SJSA1 (cell line): ENCODE results near the gene USP17L21. TPM values are rescaled to one million over a fixed set of nuclear protein-coding genes. Genes with fewer than 3 reads are reported as not detected.

ENCODE experiments used
- total RNA-seq: library from RNA; depleted of rRNA; stranded (reverse); fragments of >200 nt; shearing (Covaris generic); gene quantifications from 2 replicates; pipeline ENCODE4 v1.2.3, GENCODE V29; 2014; rRNA removed

USP17L21 gene
- total RNA-seq, 1 experiment from 2014 or later, result not detected

Other genes with a start within 250 kb of the USP17L21 start
- gene FAM90A26, start 92.5 kb upstream of the USP17L21 start, total RNA-seq, result not detected in 2 replicates
- not detected in 2 replicates for gene USP17L10, start 52.2 kb upstream of the USP17L21 start, total RNA-seq
- not detected in 2 replicates for gene USP17L11, start 47.5 kb upstream of the USP17L21 start, total RNA-seq
- gene USP17L12, start 42.7 kb upstream of the USP17L21 start, total RNA-seq, result not detected in 2 replicates
- not detected in 2 replicates for gene USP17L13, start 38.0 kb upstream of the USP17L21 start, total RNA-seq
- gene USP17L15, start 28.5 kb upstream of the USP17L21 start, total RNA-seq, result not detected in 2 replicates
- not detected in 2 replicates for gene USP17L17, start 19.0 kb upstream of the USP17L21 start, total RNA-seq
- gene USP17L18, start 14.2 kb upstream of the USP17L21 start, total RNA-seq, result not detected in 2 replicates
- not detected in 2 replicates for gene USP17L19, start 9.5 kb upstream of the USP17L21 start, total RNA-seq
- not detected in 2 replicates for gene USP17L20, start 4.7 kb upstream of the USP17L21 start, total RNA-seq
- not detected in 2 replicates for gene USP17L22, start 4.7 kb downstream of the USP17L21 start, total RNA-seq
- gene USP17L24, start 62.3 kb downstream of the USP17L21 start, total RNA-seq, result not detected in 2 replicates
- gene USP17L25, start 67.0 kb downstream of the USP17L21 start, total RNA-seq, result not detected in 2 replicates
- not detected in 2 replicates for gene USP17L26, start 71.8 kb downstream of the USP17L21 start, total RNA-seq
- gene USP17L5, start 76.5 kb downstream of the USP17L21 start, total RNA-seq, result not detected in 2 replicates
- not detected in 2 replicates for gene USP17L27, start 81.3 kb downstream of the USP17L21 start, total RNA-seq
- gene USP17L28, start 86.0 kb downstream of the USP17L21 start, total RNA-seq, result not detected in 2 replicates
- gene USP17L29, start 90.8 kb downstream of the USP17L21 start, total RNA-seq, result not detected in 2 replicates
- gene USP17L30, start 100.3 kb downstream of the USP17L21 start, total RNA-seq, result not detected in 2 replicates
- gene DEFB131A, start 181.5 kb downstream of the USP17L21 start, total RNA-seq, result not detected in 2 replicates